ENCODE data around the gene RAPGEF1.

Gene RAPGEF1

DNA sequence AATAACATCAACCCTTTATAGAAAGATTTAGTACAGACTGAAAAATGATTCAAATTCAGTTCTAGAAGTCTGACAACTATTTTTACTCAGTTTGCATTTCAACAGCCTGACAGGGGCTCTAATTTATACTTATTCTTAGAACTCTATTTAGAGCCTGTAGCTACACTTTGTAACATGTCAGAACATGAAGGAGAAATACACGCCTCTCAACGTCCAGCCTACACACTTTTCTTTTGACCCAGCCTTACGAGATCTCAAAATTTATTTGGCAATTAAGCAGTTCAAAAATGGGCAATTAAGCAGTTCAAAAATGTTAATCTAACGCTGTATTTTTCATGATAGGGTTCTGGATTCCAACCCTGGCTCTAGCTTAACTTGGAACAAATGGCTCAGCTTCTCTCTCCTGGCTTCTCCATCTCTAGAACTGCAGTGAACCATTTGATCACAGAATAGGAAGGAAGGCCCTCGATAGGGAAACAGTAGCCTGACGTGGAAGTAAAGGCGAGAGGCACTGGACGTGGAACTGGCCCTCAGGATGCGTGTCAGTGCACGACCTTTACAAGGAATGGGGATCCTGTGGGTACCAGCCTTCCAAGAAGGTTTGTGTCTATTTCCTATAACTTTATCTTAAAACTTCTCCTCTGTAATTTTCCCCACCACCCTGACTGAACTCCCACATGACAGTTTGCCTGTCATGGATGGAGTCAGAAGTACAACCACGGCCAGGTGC lies 128.1 kb downstream of the RAPGEF1 start:
- peaks cover 31% of the 10 kb centered on the region for H3K4me1 ChIP-seq (ENCODE audit: control insufficient read depth, insufficient read depth, low read length)
- no peak overlapping the region for H3K4me3 ChIP-seq (ENCODE audit: low read depth, low read length)
- H3K27ac ChIP-seq (ENCODE audit: low read depth, low read length), result no peak overlapping the region
- H3K27me3 ChIP-seq (ENCODE audit: control insufficient read depth, insufficient read depth, low read length), result no peaks in the 10 kb centered on the region
- H3K9me3 ChIP-seq (ENCODE audit: control insufficient read depth, insufficient read depth, low read depth, low read length), result no peaks in the 10 kb centered on the region
- H3K9ac ChIP-seq (ENCODE audit: low read length), result no peak overlapping the region
- peaks cover 37% of the 10 kb centered on the region for H3K36me3 ChIP-seq (ENCODE audit: control insufficient read depth, insufficient read depth, low read length)

DNA sequence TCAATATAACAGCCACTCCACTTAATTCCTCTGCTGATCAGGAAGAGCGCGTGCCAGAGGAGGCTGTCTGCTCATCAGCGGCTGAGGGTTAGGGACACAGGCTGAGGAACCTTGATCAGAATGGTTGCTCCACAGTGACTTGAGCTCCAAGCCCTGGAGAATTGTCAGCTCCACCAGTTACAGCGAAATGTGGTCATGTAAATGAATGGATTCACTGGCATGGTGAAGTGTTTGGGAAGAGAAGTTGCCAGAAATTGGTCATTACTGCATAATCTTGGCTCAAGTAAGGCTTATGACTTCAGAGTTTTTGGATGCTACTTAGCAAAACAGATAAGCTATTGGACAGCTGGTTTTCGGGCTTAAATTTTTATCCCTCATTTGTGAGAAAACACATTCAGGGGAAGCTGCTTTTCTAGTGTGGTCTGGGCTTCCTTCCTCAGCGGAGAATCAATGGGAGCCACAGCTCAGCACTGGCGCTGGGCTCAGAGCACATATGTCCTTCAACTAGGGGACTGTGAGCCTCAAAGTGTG lies 129.6 kb downstream of the RAPGEF1 start:
- Histone ChIP-seq H3K9ac (ENCODE audit: low read length) (no peak overlapping the region), H3K36me3 (ENCODE audit: control insufficient read depth, insufficient read depth, low read length) (peaks cover 38% of the 10 kb centered on the region), H3K27ac (ENCODE audit: low read depth, low read length) (no peak overlapping the region), H3K9me3 (ENCODE audit: control insufficient read depth, insufficient read depth, low read depth, low read length) (no peaks in the 10 kb centered on the region), H3K4me3 (ENCODE audit: low read depth, low read length) (no peak overlapping the region), H3K27me3 (ENCODE audit: control insufficient read depth, insufficient read depth, low read length) (no peaks in the 10 kb centered on the region), H3K4me1 (ENCODE audit: control insufficient read depth, insufficient read depth, low read length) (peaks cover 31% of the 10 kb centered on the region)

GRCh38 chr9:131609099-131609830 lies 130.6 kb downstream of the RAPGEF1 start:
- H3K4me1 ChIP-seq (ENCODE audit: control insufficient read depth, insufficient read depth, low read length), result peaks cover 31% of the 10 kb centered on the region
- H3K36me3 ChIP-seq (ENCODE audit: control insufficient read depth, insufficient read depth, low read length), result peaks cover 43% of the 10 kb centered on the region
- H3K4me3 ChIP-seq (ENCODE audit: low read depth, low read length), result no peak overlapping the region
- H3K9ac ChIP-seq (ENCODE audit: low read length), result peak overlapping the region; percentile 61
- H3K27ac ChIP-seq (ENCODE audit: low read depth, low read length), result peak overlapping the region; percentile 60
- no peaks in the 10 kb centered on the region for H3K9me3 ChIP-seq (ENCODE audit: control insufficient read depth, insufficient read depth, low read depth, low read length)
- no peaks in the 10 kb centered on the region for H3K27me3 ChIP-seq (ENCODE audit: control insufficient read depth, insufficient read depth, low read length)

DNA sequence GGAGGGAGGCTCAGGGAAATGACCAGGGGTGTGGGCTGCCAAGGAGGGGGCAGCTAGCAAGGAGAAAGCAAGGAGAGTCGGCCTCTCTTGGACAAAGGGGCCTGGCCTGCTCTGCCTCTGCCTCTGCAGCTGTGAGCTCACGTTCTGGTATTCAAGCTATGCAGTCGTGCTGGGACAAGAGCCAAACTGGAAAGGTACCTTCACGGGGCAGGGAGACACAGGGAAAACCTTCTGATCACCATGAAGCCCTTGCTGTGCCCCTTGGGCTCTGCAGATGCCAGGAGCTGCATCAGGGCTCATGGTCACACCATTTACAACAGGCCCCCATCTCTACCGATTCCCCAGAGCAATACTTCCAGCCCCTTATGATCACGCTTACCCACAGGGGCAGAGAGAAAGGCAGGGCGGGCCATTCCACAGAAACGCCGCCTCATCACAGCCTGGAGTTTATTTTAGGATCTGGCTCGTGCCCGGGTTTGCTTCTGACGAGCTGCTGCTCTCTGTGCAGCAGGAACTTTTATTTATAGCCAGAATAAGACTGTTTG lies 131.3 kb downstream of the RAPGEF1 start:
- Histone ChIP-seq H3K4me3 (ENCODE audit: low read depth, low read length) (peak overlapping the region; percentile 6; the same call in 1 of the 2 replicates), H3K27ac (ENCODE audit: low read depth, low read length) (peak overlapping the region; percentile 60), H3K4me1 (ENCODE audit: control insufficient read depth, insufficient read depth, low read length) (peaks cover 31% of the 10 kb centered on the region)

GRCh38 chr9:131607591-131607990 lies 132.3 kb downstream of the RAPGEF1 start:
- Histone ChIP-seq H3K4me3 (ENCODE audit: low read depth, low read length) (no peak overlapping the region), H3K36me3 (ENCODE audit: control insufficient read depth, insufficient read depth, low read length) (peaks cover 40% of the 10 kb centered on the region), H3K27me3 (ENCODE audit: control insufficient read depth, insufficient read depth, low read length) (no peaks in the 10 kb centered on the region), H3K9me3 (ENCODE audit: control insufficient read depth, insufficient read depth, low read depth, low read length) (no peaks in the 10 kb centered on the region), H3K9ac (ENCODE audit: low read length) (no peak overlapping the region), H3K4me1 (ENCODE audit: control insufficient read depth, insufficient read depth, low read length) (peaks cover 29% of the 10 kb centered on the region), H3K27ac (ENCODE audit: low read depth, low read length) (no peak overlapping the region)

More for the DNA sequence above, 131.3 kb downstream of the RAPGEF1 start:
- Histone ChIP-seq H3K9me3 (ENCODE audit: control insufficient read depth, insufficient read depth, low read depth, low read length) (no peaks in the 10 kb centered on the region), H3K27me3 (ENCODE audit: control insufficient read depth, insufficient read depth, low read length) (no peaks in the 10 kb centered on the region), H3K36me3 (ENCODE audit: control insufficient read depth, insufficient read depth, low read length) (peaks cover 42% of the 10 kb centered on the region), H3K9ac (ENCODE audit: low read length) (peak overlapping the region; percentile 61)

DNA sequence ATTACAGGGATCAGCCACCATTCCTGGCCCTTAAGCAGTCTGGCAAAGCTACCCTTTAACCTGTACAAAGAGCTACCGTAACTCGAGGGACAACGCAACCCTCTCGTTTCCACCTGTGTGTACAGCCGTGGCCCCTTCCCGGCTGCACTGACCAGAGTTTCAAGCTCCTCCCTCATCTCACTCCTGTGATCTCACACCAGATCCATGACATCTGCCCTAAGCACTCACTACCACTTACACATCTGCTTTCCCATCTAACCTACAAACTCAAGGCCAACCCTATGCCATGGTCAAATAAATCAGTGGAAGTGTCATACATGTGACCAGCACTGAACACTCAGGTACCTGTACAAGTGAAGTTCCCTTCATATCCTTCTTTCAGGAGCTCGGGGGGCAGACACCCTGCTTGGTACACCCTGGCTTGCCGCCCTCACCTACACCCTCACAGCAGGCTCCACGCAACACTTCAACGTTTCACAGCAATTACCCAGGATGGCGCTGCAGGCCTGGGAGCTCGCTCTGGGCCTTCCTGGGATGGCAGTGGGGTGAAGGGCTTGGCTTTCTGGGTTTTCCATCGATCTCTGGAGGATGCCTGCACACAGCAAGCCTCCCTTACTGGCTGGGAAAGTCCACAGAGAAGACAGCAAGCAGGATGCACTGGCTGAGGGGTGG lies 132.8 kb downstream of the RAPGEF1 start:
- Histone ChIP-seq H3K9ac (ENCODE audit: low read length) (no peak overlapping the region), H3K4me1 (ENCODE audit: control insufficient read depth, insufficient read depth, low read length) (peaks cover 29% of the 10 kb centered on the region), H3K36me3 (ENCODE audit: control insufficient read depth, insufficient read depth, low read length) (peaks cover 43% of the 10 kb centered on the region), H3K27me3 (ENCODE audit: control insufficient read depth, insufficient read depth, low read length) (no peaks in the 10 kb centered on the region), H3K27ac (ENCODE audit: low read depth, low read length) (no peak overlapping the region), H3K9me3 (ENCODE audit: control insufficient read depth, insufficient read depth, low read depth, low read length) (no peaks in the 10 kb centered on the region), H3K4me3 (ENCODE audit: low read depth, low read length) (no peak overlapping the region)

GRCh38 chr9:131605770-131606590 lies 133.9 kb downstream of the RAPGEF1 start:
- Histone ChIP-seq H3K4me3 (ENCODE audit: low read depth, low read length) (no peak overlapping the region), H3K27me3 (ENCODE audit: control insufficient read depth, insufficient read depth, low read length) (no peaks in the 10 kb centered on the region), H3K27ac (ENCODE audit: low read depth, low read length) (no peak overlapping the region), H3K9me3 (ENCODE audit: control insufficient read depth, insufficient read depth, low read depth, low read length) (no peaks in the 10 kb centered on the region), H3K9ac (ENCODE audit: low read length) (no peak overlapping the region), H3K36me3 (ENCODE audit: control insufficient read depth, insufficient read depth, low read length) (peaks cover 51% of the 10 kb centered on the region), H3K4me1 (ENCODE audit: control insufficient read depth, insufficient read depth, low read length) (peaks cover 29% of the 10 kb centered on the region)

GRCh38 chr9:131603711-131604439 lies 136.0 kb downstream of the RAPGEF1 start:
- H3K36me3 ChIP-seq (ENCODE audit: control insufficient read depth, insufficient read depth, low read length), result peaks cover 64% of the 10 kb centered on the region
- H3K9ac ChIP-seq (ENCODE audit: low read length), result no peak overlapping the region
- no peak overlapping the region for H3K27ac ChIP-seq (ENCODE audit: low read depth, low read length)
- H3K4me3 ChIP-seq (ENCODE audit: low read depth, low read length), result no peak overlapping the region
- no peaks in the 10 kb centered on the region for H3K27me3 ChIP-seq (ENCODE audit: control insufficient read depth, insufficient read depth, low read length)
- peaks cover 15% of the 10 kb centered on the region for H3K4me1 ChIP-seq (ENCODE audit: control insufficient read depth, insufficient read depth, low read length)
- H3K9me3 ChIP-seq (ENCODE audit: control insufficient read depth, insufficient read depth, low read depth, low read length), result no peaks in the 10 kb centered on the region

GRCh38 chr9:131603199-131603598 lies 136.7 kb downstream of the RAPGEF1 start:
- no peaks in the 10 kb centered on the region for H3K27me3 ChIP-seq (ENCODE audit: control insufficient read depth, insufficient read depth, low read length)
- no peaks in the 10 kb centered on the region for H3K9me3 ChIP-seq (ENCODE audit: control insufficient read depth, insufficient read depth, low read depth, low read length)
- no peak overlapping the region for H3K27ac ChIP-seq (ENCODE audit: low read depth, low read length)
- peaks cover 68% of the 10 kb centered on the region for H3K36me3 ChIP-seq (ENCODE audit: control insufficient read depth, insufficient read depth, low read length)
- H3K9ac ChIP-seq (ENCODE audit: low read length), result no peak overlapping the region
- no peak overlapping the region for H3K4me3 ChIP-seq (ENCODE audit: low read depth, low read length)
- H3K4me1 ChIP-seq (ENCODE audit: control insufficient read depth, insufficient read depth, low read length), result peaks cover 8% of the 10 kb centered on the region

All from HUES6 (cell line).